Omental fat pad (tissue), 4 donors: ENCODE measurements around the gene PRDM11. TPM values are rescaled to one million over a fixed set of nuclear protein-coding genes. Genes with fewer than 3 reads are reported as not detected.

ENCODE experiments used
- ATAC-seq: fragments of 150-250 bp; one replicate; pipeline ENCODE4 v1.9.1; 2016; ENCODE audit warnings: mild to moderate bottlenecking, moderate library complexity; ENCODE audit not compliant: low FRiP score
- DNase-seq: peaks from one replicate; pipeline ENCODE4 v3.0.0-alpha.2; 2019; ENCODE audit warnings: low spot score
- CTCF ChIP-seq, 3 donors: fragments of 450-650 bp; IDR thresholded peaks; one replicate each; pipeline ENCODE4 v1.5.1; 2016 to 2017; ENCODE audit warnings: antibody characterized with exemption in 3 of 3, mild to moderate bottlenecking in 3 of 3, moderate library complexity in 2 of 3
- total RNA-seq, 4 donors: library from RNA; depleted of rRNA; stranded (reverse); fragments of >200 nt; gene quantifications; one replicate each; pipeline ENCODE4 v1.1.0, GENCODE V29; 2016

PRDM11 gene
- total RNA-seq, 4 donors from 2014 or later: 7.0 to 15.6 (median 10.7) TPM

- no peak for TF ChIP-seq CTCF (IDR thresholded peaks at IDR 0.05)
- peak; percentile 91 for ATAC-seq
- DNase-seq: no peak
These were observed 34.4 kb downstream of the PRDM11 start for GRCh38 chr11:45180848-45181192.

- ATAC-seq (no peak), DNase-seq (no peak)
These were observed 34.9 kb downstream of the PRDM11 start for GRCh38 chr11:45181193-45181888.

GRCh38 chr11:45181889-45182550, 35.6 kb downstream of the PRDM11 start:
- ATAC-seq (no peak), DNase-seq (no peak)
- TF ChIP-seq CTCF (IDR thresholded peaks at IDR 0.05): no peak

More at GRCh38 chr11:45181193-45181888, 34.9 kb downstream of the PRDM11 start:
- no peak for TF ChIP-seq CTCF (IDR thresholded peaks at IDR 0.05)

GRCh38 chr11:45182902-45183301, 36.5 kb downstream of the PRDM11 start:
- DNase-seq: no peak
- no peak for TF ChIP-seq CTCF (IDR thresholded peaks at IDR 0.05)
- no peak for ATAC-seq

- TF ChIP-seq CTCF (IDR thresholded peaks at IDR 0.05): no peak
- ATAC-seq (no peak), DNase-seq (no peak)
These were observed 38.2 kb downstream of the PRDM11 start for GRCh38 chr11:45184640-45185039.

- no peak for ATAC-seq
- DNase-seq: no peak
- TF ChIP-seq CTCF (IDR thresholded peaks at IDR 0.05): no peak
These were observed 38.8 kb downstream of the PRDM11 start for GRCh38 chr11:45185228-45185729.

- no peak for ATAC-seq
- no peak for TF ChIP-seq CTCF (IDR thresholded peaks at IDR 0.05)
- no peak for DNase-seq
These were observed 40.9 kb downstream of the PRDM11 start for GRCh38 chr11:45187375-45187774.
